ENCODE measurements around the gene TBC1D30.

Gene TBC1D30

DNA sequence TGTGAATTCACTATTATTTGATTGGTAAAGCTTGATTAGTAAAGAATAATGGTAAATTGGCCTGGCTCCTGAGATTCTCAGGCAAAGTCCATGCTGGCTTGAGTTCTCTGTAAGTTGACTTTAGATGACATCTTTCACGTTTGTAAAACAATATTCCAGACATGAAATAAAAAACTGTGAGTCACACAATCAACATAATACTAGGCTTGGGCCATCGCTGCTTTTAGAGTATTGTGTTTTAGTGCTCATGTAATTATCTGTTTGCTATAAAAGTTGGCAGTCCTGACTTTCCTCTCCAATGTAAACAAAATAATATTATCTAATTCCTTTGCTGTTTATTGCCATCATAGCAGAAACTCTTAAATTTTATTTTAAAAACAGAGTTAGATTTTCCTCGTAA, 3.9 kb upstream of the TBC1D30 start:
- no peak overlapping the region for H3K27ac ChIP-seq (ENCODE audit: low read length)
- no peaks in the 10 kb centered on the region; the same call in 1 of the 2 replicates for H3F3A ChIP-seq (ENCODE audit: insufficient read depth, low read length)
- no peaks in the 10 kb centered on the region for H3K27me3 ChIP-seq (replicated peaks; ENCODE audit: insufficient read depth, low read length)
- H2AFZ ChIP-seq (ENCODE audit: low read length): no peak overlapping the region
- no peak overlapping the region for H3K9ac ChIP-seq (ENCODE audit: low read length)
- no peaks in the 10 kb centered on the region for H3K9me3 ChIP-seq (replicated peaks; ENCODE audit: insufficient read depth, low read length)
- TF ChIP-seq, protein P1, sequence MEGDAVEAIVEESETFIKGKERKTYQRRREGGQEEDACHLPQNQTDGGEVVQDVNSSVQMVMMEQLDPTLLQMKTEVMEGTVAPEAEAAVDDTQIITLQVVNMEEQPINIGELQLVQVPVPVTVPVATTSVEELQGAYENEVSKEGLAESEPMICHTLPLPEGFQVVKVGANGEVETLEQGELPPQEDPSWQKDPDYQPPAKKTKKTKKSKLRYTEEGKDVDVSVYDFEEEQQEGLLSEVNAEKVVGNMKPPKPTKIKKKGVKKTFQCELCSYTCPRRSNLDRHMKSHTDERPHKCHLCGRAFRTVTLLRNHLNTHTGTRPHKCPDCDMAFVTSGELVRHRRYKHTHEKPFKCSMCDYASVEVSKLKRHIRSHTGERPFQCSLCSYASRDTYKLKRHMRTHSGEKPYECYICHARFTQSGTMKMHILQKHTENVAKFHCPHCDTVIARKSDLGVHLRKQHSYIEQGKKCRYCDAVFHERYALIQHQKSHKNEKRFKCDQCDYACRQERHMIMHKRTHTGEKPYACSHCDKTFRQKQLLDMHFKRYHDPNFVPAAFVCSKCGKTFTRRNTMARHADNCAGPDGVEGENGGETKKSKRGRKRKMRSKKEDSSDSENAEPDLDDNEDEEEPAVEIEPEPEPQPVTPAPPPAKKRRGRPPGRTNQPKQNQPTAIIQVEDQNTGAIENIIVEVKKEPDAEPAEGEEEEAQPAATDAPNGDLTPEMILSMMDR (IDR thresholded peaks at IDR 0.05; ENCODE audit: low read length): no peak
- TF ChIP-seq EZH2phosphoT487 (IDR thresholded peaks at IDR 0.05; ENCODE audit: low read length) (no peak), EZH2 (optimal IDR thresholded peaks at IDR 0.05; ENCODE audit: low read depth, low read length) (no peak)
- H3K4me3 ChIP-seq (ENCODE audit: low read length): no peak overlapping the region
- H3K4me1 ChIP-seq (ENCODE audit: low read length): no peaks in the 10 kb centered on the region
- no peaks in the 10 kb centered on the region for H3K36me3 ChIP-seq (replicated peaks; ENCODE audit: insufficient read depth, low read length)
- H3K79me2 ChIP-seq (ENCODE audit: low read length): peaks cover 10% of the 10 kb centered on the region
- H4K20me1 ChIP-seq (ENCODE audit: insufficient read depth, low read length): no peaks in the 10 kb centered on the region
- no peak for DNase-seq
- no peak overlapping the region for H3K4me2 ChIP-seq (ENCODE audit: low read depth, low read length)
- no peaks in the 10 kb centered on the region for H3K9me2 ChIP-seq (replicated peaks; ENCODE audit: insufficient read depth, low read length)

DNA sequence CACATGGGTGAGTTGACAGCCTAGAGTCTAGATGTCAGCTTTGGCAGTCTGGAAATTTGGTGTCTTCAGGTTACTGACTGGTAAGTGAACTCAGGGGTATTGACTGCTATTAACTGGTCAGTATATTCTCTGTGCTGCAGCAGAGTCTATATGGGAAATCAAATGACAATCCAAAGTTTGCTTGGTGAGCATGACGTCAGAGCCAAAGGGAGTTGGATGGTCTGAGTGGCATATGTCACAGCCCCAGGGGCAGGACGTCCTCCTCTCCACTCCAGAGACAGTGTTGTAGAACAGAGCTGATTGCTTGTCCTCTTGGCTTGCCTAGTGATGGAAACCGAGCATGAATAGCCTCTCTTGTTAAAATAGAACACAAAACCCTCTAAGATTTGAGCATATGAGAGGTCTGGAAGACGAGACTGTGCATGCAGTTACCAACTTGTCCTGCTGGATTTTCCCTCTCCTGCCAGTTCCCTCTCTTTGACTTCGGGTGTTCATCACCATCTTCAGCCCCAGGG, 3.3 kb upstream of the TBC1D30 start:
- no peak for DNase-seq
- H3K79me2 ChIP-seq (ENCODE audit: low read length): peaks cover 16% of the 10 kb centered on the region
- no peak overlapping the region for H3K27ac ChIP-seq (ENCODE audit: low read length)
- no peak overlapping the region for H3K9ac ChIP-seq (ENCODE audit: low read length)
- no peaks in the 10 kb centered on the region for H4K20me1 ChIP-seq (ENCODE audit: insufficient read depth, low read length)
- no peaks in the 10 kb centered on the region for H3K36me3 ChIP-seq (replicated peaks; ENCODE audit: insufficient read depth, low read length)
- H3K4me3 ChIP-seq (ENCODE audit: low read length): no peak overlapping the region
- no peaks in the 10 kb centered on the region; the same call in 1 of the 2 replicates for H3F3A ChIP-seq (ENCODE audit: insufficient read depth, low read length)
- H3K4me2 ChIP-seq (ENCODE audit: low read depth, low read length): no peak overlapping the region
- no peaks in the 10 kb centered on the region for H3K27me3 ChIP-seq (replicated peaks; ENCODE audit: insufficient read depth, low read length)
- no peaks in the 10 kb centered on the region for H3K9me2 ChIP-seq (replicated peaks; ENCODE audit: insufficient read depth, low read length)
- 0 out of 2 replicates have a peak, but pooled peaks cover 5% of the 10 kb centered on the region for H3K4me1 ChIP-seq (ENCODE audit: low read length)
- H3K9me3 ChIP-seq (replicated peaks; ENCODE audit: insufficient read depth, low read length): no peaks in the 10 kb centered on the region
- TF ChIP-seq EZH2 (optimal IDR thresholded peaks at IDR 0.05; ENCODE audit: low read depth, low read length): no peak
- TF ChIP-seq, protein P1 (IDR thresholded peaks at IDR 0.05; ENCODE audit: low read length): no peak
- TF ChIP-seq EZH2phosphoT487 (IDR thresholded peaks at IDR 0.05; ENCODE audit: low read length): no peak
- no peak overlapping the region for H2AFZ ChIP-seq (ENCODE audit: low read length)

DNA sequence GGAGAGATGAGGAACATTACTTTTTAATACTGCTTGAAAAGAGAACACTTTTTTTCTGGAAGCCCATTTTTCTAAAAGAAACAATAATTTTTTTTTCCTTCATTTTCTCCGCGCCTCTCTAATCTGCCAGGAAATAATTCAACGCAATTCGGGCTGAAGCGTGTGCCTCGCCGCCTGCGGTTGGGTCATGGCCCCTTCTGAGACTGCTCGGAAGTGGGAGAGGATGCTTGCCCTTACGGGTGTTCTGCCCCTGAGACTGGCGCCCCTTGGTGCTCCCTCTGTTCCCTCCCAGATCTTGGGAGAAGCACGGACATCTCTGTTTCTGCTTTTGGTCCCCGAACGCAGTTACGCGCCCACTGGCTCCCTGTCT, 332 bp upstream of the TBC1D30 start:
- no peaks in the 10 kb centered on the region for H3K9me2 ChIP-seq (replicated peaks; ENCODE audit: insufficient read depth, low read length)
- peak overlapping the region; percentile 96 for H3K4me3 ChIP-seq (ENCODE audit: low read length)
- no peaks in the 10 kb centered on the region for H3K9me3 ChIP-seq (replicated peaks; ENCODE audit: insufficient read depth, low read length)
- peak overlapping the region; percentile 70 for H3K9ac ChIP-seq (ENCODE audit: low read length)
- H3K27ac ChIP-seq (ENCODE audit: low read length): peak overlapping the region; percentile 45; the same call in 1 of the 2 replicates
- no peaks in the 10 kb centered on the region for H4K20me1 ChIP-seq (ENCODE audit: insufficient read depth, low read length)
- H3K36me3 ChIP-seq (replicated peaks; ENCODE audit: insufficient read depth, low read length): no peaks in the 10 kb centered on the region
- no peaks in the 10 kb centered on the region for H3K27me3 ChIP-seq (replicated peaks; ENCODE audit: insufficient read depth, low read length)
- no peaks in the 10 kb centered on the region; the same call in 1 of the 2 replicates for H3F3A ChIP-seq (ENCODE audit: insufficient read depth, low read length)
- TF ChIP-seq, protein P1 (IDR thresholded peaks at IDR 0.05; ENCODE audit: low read length): no peak
- no peak for TF ChIP-seq EZH2phosphoT487 (IDR thresholded peaks at IDR 0.05; ENCODE audit: low read length)
- no peak for TF ChIP-seq EZH2 (optimal IDR thresholded peaks at IDR 0.05; ENCODE audit: low read depth, low read length)
- H3K79me2 ChIP-seq (ENCODE audit: low read length): peaks cover 20% of the 10 kb centered on the region
- H2AFZ ChIP-seq (ENCODE audit: low read length): peak overlapping the region; percentile 95
- 0 out of 2 replicates have a peak, but pooled peaks cover 5% of the 10 kb centered on the region for H3K4me1 ChIP-seq (ENCODE audit: low read length)
- DNase-seq: no peak
- H3K4me2 ChIP-seq (ENCODE audit: low read depth, low read length): peak overlapping the region; percentile 93
